HG03469 (cell line): Measurements from ENCODE around the gene CARM1.
A peak's percentile ranks its signal among the peaks of the same experiment; 100 is the strongest.
"Not testable (repeated sequence)": the region's sequence is repeated elsewhere in the genome, so short reads cannot be mapped to it uniquely, and the experiment has no call there.

Experiments
- ATAC-seq: cut with Tn5 transposase; IDR thresholded peaks from one replicate; pipeline ENCODE4 v1.9.1; 2021; ENCODE audit warnings: mild to moderate bottlenecking, moderate library complexity, moderate number of reproducible peaks; ENCODE audit not compliant: unreplicated experiment

The CARM1 gene

DNA sequence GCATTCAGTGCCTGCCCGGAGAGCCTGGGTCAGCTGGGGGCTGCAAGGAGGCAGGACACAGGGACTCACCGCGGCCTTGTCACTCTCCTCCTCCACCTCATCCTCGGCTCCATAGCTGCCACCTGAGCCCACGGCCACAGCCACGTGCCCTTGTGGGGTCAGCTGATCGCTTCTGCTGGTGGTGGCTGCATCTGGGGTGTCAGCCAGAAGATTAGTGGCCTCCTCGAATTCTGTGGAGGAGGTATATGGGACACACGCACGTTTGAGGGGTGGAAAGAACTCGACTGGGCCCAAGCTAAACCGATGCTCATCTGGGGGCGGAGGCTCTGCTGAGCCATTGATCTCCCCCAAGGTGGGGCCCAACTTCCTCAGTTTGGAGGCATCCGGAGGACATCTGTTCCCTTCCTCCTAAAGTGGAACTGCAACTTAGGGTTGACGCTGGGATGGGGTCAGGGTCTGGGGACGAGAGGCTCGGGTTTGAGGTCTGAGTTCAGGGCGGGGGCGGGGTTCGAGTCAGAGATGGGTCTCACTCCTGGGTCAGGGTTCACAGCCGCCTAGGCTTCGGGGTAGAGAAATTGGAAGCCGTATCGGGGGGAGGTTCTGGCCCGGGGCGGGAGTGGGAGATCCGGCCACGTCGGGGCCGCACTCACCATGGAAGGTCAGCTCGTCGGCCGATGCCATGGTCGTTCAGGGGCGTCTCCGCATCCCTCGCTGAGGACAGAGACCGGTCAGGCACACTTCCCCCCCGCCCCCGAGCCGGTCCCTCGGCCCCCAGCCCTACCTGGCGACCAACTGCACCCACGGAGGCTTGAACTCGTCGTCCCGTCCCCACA, 56.6 kb downstream of the CARM1 start:
- ATAC-seq: no peak

DNA sequence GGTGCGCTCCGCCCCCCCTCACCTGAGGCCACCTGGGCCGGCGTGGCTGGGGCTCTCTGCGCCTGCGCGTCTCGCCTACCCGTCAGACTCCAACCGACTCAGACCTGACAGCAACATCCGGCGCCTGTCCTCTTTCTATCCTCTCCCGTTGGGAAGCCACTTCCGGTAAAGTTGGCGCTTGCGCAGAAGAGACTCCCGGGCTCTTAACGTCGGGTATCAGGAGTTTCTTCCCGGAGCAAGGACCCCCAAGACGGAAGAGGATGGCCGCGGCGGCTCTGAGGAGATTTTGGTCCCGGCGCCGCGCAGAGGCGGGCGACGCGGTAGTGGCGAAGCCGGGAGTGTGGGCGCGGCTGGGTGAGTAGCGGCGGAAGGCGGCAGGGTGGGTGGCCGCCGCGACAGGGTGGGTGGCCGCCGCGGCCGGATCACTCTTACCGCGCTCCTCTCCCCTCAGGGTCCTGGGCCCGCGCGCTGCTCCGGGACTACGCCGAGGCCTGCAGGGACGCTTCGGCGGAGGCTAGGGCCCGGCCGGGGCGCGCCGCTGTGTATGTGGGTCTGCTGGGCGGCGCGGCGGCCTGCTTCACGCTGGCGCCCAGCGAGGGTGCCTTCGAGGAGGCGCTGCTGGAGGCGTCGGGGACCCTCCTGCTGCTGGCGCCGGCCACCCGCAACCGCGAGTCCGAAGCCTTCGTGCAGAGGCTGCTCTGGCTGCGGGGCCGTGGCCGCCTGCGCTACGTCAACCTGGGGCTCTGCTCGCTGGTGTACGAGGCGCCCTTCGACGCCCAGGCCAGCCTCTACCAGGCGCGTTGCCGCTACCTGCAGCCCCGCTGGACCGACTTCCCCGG, 57.4 kb downstream of the CARM1 start, which contains the start of the genes TIMM29 and YIPF2:
Gene TIMM29 (plus strand): TSS at position 249 of the 839 bp plus-strand sequence. CDS start 12 bp downstream, at position 261.
Gene YIPF2 (minus strand): TSS at position 77 of the 839 bp plus-strand sequence. CDS start 229 bp downstream, outside the sequence.
- peak; percentile 54 for ATAC-seq

DNA sequence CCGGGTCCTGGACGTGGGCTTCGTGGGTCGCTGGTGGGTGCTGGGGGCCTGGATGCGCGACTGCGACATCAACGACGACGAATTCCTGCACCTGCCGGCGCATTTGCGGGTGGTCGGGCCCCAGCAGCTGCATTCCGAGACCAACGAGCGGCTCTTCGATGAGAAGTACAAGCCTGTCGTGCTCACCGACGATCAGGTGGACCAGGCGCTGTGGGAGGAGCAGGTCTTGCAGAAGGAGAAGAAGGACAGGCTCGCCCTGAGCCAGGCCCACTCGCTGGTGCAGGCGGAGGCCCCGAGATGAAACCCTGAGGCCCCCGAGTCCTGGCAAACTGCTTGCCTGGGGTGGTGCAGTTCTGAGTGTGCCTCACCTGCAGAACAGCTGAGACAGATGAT, 58.0 kb downstream of the CARM1 start:
- no peak for ATAC-seq

GRCh38 chr19:10935371-10936059, 64.2 kb downstream of the CARM1 start:
- ATAC-seq: no peak

DNA sequence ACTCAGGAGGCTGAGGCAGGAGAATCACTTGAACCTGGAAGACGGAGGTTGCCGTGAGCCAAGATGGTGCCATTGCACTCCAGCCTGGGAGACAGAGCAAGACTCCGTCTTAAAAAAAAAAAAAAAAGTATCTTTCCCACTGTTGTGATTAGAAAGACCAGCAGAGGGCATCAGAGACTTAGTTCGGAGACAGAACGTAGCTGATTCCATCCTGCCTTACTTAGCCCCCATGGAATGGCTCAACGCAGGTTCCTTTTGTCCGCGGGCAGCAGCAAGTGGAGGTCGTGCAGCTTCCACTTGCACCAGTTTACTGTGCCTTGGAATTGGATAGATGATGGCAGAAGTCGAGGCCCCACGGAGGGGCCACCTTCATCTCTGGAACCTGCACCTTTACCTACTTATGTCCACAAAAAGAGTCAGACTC, 65.3 kb downstream of the CARM1 start:
- ATAC-seq: no peak

DNA sequence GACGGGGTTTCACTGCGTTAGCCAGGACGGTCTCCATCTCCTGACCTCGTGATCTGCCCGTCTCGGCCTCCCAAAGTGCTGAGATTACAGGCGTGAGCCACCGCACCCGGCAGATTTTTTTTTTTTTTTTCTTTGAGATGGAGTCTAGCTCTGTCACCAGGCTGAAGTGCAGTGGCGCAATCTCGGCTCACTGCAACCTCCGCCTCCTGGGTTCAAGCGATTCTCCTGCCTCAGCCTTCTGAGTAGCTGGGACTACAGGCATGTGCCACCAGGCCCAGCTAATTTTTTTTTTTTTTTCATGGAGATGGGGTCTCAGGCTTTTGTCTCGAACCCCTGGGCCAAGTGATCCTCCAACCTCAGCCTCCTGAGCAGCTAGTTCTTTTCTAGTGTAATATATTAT, 70.3 kb downstream of the CARM1 start:
- not testable (repeated sequence) for ATAC-seq

DNA sequence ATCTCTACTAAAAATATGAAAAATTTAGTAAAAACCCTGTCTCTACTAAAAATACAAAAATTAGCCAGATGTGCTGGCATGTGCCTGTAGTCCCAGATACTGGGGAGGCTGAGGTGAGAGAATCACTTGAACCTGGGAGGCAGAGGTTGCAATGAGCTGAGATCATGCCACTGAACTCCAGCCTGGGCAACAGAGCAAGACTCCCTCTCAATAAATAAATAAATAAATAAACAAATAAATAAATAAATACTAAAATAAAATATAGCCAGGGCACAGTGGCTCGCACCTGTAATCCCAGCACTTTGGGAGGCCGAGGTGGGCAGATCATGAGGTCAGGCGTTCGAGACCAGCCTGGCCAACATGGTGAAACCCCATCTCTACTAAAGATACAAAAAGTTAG, 72.1 kb downstream of the CARM1 start:
- not testable (repeated sequence) for ATAC-seq

DNA sequence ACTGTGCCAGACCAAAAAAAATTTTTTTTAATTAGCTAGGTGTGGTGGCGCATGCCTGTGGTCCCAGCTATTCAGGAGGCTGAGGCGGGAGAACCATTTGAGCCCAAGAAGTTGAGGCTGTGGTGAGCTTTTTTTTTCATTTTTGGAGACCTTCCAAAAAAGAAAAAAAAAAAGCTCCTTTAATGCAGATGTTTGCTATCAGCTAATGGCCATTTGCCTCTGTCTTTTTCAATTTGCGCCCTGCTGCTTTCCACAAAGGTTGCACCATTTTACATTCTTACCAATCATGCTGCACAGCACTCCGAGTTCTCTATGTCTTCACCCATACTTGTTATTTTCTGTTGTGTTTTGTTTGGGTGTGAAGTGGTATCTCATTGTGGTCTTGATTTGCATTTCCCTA, 73.9 kb downstream of the CARM1 start:
- ATAC-seq: no peak

- ATAC-seq: no peak
Measured at GRCh38 chr19:10946958-10947657, 75.8 kb downstream of the CARM1 start.

- no peak for ATAC-seq
Measured at GRCh38 chr19:10952809-10953208, 81.5 kb downstream of the CARM1 start.

- not testable (repeated sequence) for ATAC-seq
Measured at GRCh38 chr19:10959277-10959968, 88.1 kb downstream of the CARM1 start.

DNA sequence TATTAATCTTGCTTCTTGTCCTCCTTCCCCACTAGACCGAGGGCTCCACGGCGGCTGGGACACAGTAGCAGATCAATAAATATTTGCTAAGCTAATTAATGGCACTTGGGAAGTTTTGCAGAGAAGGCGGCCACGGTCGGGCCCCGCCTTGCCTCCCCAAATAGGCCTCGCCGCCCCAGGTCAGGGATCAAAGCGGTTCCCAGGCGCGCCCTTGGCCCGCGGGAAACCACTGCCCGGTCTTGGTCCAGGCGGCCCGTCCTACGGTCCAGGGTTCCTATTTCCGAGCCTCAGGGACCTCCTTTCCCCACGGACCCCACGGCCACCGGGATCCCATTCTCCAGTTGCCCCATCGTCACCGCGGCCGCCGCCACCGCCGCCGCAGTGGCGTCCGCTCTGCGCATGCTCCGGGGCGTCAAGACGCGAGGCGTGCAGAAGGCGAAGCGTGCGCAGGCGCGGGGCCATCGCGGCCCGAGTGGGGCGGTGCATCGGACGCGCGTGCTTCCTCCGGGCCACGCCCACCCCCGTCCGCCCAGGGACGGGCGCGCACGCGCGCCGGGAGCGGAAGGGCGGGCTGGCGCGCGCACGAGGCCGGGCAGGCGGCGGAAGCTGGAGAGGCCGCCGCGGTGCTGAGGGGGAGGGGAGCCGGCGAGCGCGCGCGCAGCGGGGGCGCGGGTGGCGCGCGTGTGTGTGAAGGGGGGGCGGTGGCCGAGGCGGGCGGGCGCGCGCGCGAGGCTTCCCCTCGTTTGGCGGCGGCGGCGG, 89.1 kb downstream of the CARM1 start, which contains the start of gene SMARCA4:
Gene SMARCA4 (plus strand): TSS at position 717 of the 759 bp plus-strand sequence. CDS start 23,122 bp downstream, outside the sequence.
- peak; percentile 62 for ATAC-seq

DNA sequence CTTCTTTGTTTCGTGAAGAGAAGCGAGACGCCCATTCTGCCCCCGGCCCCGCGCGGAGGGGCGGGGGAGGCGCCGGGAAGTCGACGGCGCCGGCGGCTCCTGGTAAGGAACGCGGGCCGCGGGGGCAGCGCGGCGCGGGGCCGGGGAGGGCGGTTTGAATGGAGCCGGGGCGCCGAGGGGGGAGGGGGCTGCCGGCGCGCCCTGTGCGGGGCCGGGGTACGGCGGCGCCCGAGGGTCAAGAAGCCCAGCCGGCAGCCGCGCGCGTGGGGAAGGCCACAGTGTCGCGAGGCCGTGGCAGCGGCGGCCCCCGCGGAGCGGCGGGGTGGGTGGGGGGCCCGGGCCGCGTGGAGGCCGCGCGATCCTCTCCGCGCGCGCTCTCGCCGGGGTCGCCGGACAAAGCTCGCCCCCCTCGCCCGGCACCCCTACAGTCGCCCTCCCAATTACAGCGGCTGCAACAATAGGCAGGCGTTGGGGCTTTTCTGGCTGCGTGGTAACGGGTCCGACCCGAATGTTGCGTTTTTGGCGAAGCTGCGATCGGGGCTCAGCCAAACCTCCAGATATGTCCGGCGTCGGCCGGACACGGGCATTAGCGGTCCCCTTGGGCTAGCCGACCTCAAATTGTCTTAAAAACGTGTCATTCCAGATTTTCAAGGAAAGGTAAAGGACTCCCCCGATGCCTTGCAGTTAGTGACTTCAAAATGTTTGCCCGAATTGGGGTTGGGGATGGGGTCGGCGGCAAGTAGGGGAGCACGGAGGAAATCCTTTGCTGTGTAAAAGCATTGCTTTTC, 89.9 kb downstream of the CARM1 start:
- ATAC-seq: peak; percentile 5

GRCh38 chr19:10962863-10963262, 91.5 kb downstream of the CARM1 start:
- ATAC-seq: no peak

- no peak for ATAC-seq
Measured at GRCh38 chr19:10963865-10964264, 92.5 kb downstream of the CARM1 start.

- ATAC-seq: no peak
Measured at GRCh38 chr19:10964903-10965302, 93.5 kb downstream of the CARM1 start.

DNA sequence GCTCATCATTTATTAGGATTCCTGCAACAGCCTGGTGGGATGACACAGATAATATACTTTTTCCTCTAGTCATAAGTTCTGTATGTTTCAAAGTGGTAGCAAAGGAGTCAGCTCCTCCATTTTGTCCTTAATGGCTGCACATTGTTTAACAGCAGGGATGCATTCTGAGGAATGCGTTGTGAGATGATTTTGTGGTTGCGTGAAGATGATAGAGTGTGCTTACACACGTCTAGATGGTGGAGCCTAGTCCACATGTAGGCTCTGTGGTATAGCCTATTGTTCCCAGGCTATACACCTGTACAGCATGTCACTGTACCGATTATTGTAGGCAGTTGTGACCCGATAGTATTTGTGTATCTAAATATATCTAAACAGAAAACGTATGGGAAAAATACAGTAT, 94.0 kb downstream of the CARM1 start:
- ATAC-seq: no peak

- ATAC-seq: no peak
Measured at GRCh38 chr19:10966809-10967208, 95.5 kb downstream of the CARM1 start.
